GM06990 (cell line): ENCODE results near the gene NDFIP1.

Experiments
- DNase-seq: peaks from one replicate; pipeline ENCODE4 v3.0.0-alpha.2; 2011; ENCODE audit not compliant: insufficient read length; ENCODE audit errors: extremely low read depth
- H3K27me3 ChIP-seq: replicated peaks from 2 replicates; pipeline ENCODE4 v1.6.0; 2011; ENCODE audit warnings: low read length; ENCODE audit not compliant: control insufficient read depth, insufficient read depth
- H3K36me3 ChIP-seq: 2 replicates; pipeline ENCODE4 v1.5.1; 2011; ENCODE audit warnings: low read length; ENCODE audit not compliant: control insufficient read depth, insufficient read depth
- H3K4me3 ChIP-seq: replicated peaks from 2 replicates; pipeline ENCODE4 v1.5.1; 2011; ENCODE audit warnings: low read depth, mild to moderate bottlenecking, control low read depth, low read length
- CTCF ChIP-seq: IDR thresholded peaks from 2 replicates; pipeline ENCODE4 v1.5.1; 2011; ENCODE audit warnings: low read length, control low read depth, mild to moderate bottlenecking, inconsistent platforms; ENCODE audit not compliant: insufficient read depth, poor library complexity, severe bottlenecking

The NDFIP1 gene

GRCh38 chr5:142100307-142100706, 8.3 kb upstream of the NDFIP1 start:
- H3K27me3 ChIP-seq: no peaks in the 10 kb centered on the region
- no peak overlapping the region for H3K4me3 ChIP-seq
- DNase-seq: no peak
- H3K36me3 ChIP-seq: no peaks in the 10 kb centered on the region
- no peak for TF ChIP-seq CTCF

- TF ChIP-seq CTCF: no peak
- Histone ChIP-seq H3K4me3 (no peak overlapping the region), H3K27me3 (no peaks in the 10 kb centered on the region), H3K36me3 (no peaks in the 10 kb centered on the region)
- DNase-seq: no peak
Observed at GRCh38 chr5:142102980-142103740, 5.4 kb upstream of the NDFIP1 start.

GRCh38 chr5:142104491-142104890, 4.1 kb upstream of the NDFIP1 start:
- Histone ChIP-seq H3K4me3 (no peak overlapping the region), H3K36me3 (no peaks in the 10 kb centered on the region), H3K27me3 (no peaks in the 10 kb centered on the region)
- no peak for TF ChIP-seq CTCF
- no peak for DNase-seq

- Histone ChIP-seq H3K36me3 (no peaks in the 10 kb centered on the region), H3K27me3 (no peaks in the 10 kb centered on the region), H3K4me3 (no peak overlapping the region)
- DNase-seq: no peak
- no peak for TF ChIP-seq CTCF
Observed at GRCh38 chr5:142106061-142106460, 2.5 kb upstream of the NDFIP1 start.

- DNase-seq: no peak
- Histone ChIP-seq H3K36me3 (no peaks in the 10 kb centered on the region), H3K4me3 (no peak overlapping the region), H3K27me3 (no peaks in the 10 kb centered on the region)
- TF ChIP-seq CTCF: no peak
Observed at GRCh38 chr5:142107036-142107735, 1.4 kb upstream of the NDFIP1 start.
